SJCRH30 (cell line): Measurements from ENCODE around the gene DNAAF5. TPM values are rescaled to one million over a fixed set of nuclear protein-coding genes. Genes with fewer than 3 reads are reported as not detected.
"Not testable (repeated sequence)": the region's sequence is repeated elsewhere in the genome, so short reads cannot be mapped to it uniquely, and the experiment has no call there.

Experiments
- DNase-seq, 2 experiments: peaks; one replicate each; pipeline ENCODE4 v3.0.0-alpha.2; 2015 to 2020
- H3K27ac ChIP-seq: fragments of 250-450 bp; sonication (Bioruptor Pico); 2 replicates; pipeline ENCODE4 v1.5.1; 2020; ENCODE audit warnings: mild to moderate bottlenecking, moderate library complexity
- H3K27me3 ChIP-seq: fragments of 250-450 bp; sonication (Bioruptor Pico); 2 replicates; pipeline ENCODE4 v1.5.1; 2020; ENCODE audit warnings: mild to moderate bottlenecking, moderate library complexity
- H3K36me3 ChIP-seq: fragments of 250-450 bp; sonication (Bioruptor Pico); 2 replicates; pipeline ENCODE4 v1.5.1; 2020; ENCODE audit warnings: mild to moderate bottlenecking, moderate library complexity
- H3K4me1 ChIP-seq: fragments of 250-450 bp; sonication (Bioruptor Pico); 2 replicates; pipeline ENCODE4 v1.5.1; 2020; ENCODE audit warnings: mild to moderate bottlenecking, moderate library complexity
- H3K4me3 ChIP-seq: fragments of 250-450 bp; sonication (Bioruptor Pico); 2 replicates; pipeline ENCODE4 v1.5.1; 2020; ENCODE audit warnings: mild to moderate bottlenecking, moderate library complexity
- H3K9me3 ChIP-seq: fragments of 250-450 bp; sonication (Bioruptor Pico); replicated peaks from 2 replicates; pipeline ENCODE4 v1.5.1; 2020; ENCODE audit warnings: mild to moderate bottlenecking, moderate library complexity
- total RNA-seq: library from RNA; depleted of rRNA; stranded (reverse); fragments of >200 nt; shearing (Covaris generic); gene quantifications from 2 replicates; pipeline ENCODE4 v1.2.3, GENCODE V29; 2014

The DNAAF5 gene
- total RNA-seq, 1 experiment from 2014 or later = 18.4 TPM

DNA sequence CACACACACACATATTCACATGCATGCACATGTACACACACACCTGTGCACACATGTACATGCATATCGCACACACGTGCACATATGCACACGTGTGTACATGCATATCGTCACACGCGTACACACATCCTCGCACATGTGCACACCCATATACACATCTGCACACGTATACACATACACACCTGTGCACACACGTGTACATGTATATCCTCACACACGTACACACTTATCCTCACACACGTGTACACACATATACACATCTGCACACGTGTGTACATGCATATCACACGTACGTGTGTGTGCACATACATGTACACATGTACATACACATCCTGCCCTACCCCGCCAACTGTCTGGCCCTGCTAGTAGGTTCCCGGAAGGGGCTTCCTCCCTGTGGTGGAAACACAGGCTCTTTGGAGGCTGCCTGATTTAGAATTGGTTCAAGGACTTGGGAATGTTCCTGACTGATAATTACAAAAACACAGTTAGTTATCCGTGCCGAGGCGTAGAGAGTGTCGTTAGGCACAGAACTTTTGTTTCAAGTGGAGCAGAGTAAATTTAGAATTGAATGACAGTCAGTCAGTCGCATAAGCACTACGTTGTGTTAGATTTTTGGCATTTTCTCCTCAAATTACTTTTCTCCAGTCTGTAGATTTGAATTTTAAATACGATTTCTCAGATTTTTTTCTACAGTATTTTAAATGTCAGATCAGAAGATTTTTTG, 19.1 kb downstream of the DNAAF5 start:
- Histone ChIP-seq H3K9me3 (no peaks in the 10 kb centered on the region), H3K4me3 (no peak overlapping the region), H3K27me3 (no peaks in the 10 kb centered on the region), H3K36me3 (no peaks in the 10 kb centered on the region; the same call in 1 of the 2 replicates), H3K27ac (no peak overlapping the region), H3K4me1 (no peaks in the 10 kb centered on the region)
- no peak for DNase-seq

DNA sequence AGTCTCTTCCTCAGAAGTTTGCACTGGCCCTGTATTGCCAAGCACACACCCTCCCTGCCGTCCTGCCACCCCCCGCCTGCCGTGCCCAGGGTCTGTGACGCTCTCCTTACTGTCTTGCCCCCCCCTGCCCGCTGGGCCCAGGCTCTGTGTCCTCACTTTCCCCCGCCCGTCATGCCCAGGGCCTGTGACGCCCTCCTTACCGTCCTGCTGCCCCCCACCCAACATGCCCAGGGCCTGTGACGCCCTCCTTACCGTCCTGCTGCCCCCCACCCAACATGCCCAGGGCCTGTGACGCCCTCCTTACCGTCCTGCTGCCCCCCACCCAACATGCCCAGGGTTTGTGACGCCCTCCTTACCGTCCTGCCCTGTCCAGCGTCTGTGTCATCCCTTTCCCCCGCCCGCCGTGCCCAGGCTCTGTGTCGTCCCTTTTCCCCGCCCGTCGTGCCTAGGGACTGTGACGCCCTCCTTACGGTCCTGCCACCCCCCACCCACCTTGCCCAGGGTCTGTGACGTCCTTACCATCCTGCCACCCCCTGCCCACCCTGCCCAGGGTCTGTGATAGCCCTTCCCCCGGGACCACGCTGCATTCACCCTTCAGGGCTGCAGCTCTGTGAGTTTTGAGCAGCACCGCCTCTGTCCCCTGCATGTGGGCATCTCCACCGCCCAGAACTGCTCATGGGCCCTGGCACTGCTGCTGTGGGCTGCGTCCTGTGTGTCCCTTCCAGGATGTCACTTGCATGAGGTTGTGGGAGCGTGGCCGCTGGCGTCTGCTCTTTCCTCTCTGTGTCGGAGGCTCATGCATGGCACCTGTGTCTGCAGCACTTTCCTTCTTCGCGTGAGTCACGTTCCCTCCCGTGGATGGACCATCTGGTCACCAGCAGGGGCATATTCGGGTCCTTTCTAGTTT, 19.9 kb downstream of the DNAAF5 start:
- no peaks in the 10 kb centered on the region for H3K9me3 ChIP-seq

DNA sequence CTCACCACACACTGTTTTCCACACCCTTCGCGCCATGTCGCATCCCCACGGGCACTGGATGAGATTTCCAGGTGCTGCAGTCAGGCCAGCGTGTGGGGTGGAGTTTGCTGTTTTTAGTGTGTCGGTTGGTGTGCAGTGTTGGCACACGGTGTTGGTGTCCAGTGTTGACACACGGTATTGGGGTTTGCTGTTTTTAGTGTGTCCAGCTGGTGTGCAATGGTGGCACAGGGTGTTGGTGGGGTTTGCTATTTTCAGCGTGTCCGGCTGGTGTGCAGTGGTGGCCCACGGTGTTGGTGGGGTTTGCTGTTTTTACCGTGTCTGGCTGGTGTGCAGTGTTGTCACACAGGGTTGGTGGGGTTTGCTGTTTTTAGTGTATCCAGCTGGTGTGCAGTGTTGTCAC, 20.7 kb downstream of the DNAAF5 start:
- H3K36me3 ChIP-seq = no peaks in the 10 kb centered on the region; the same call in 1 of the 2 replicates
- H3K27me3 ChIP-seq = no peaks in the 10 kb centered on the region
- DNase-seq = no peak
- no peaks in the 10 kb centered on the region for H3K9me3 ChIP-seq
- no peaks in the 10 kb centered on the region for H3K4me1 ChIP-seq
- no peak overlapping the region for H3K27ac ChIP-seq
- H3K4me3 ChIP-seq = no peak overlapping the region

More for the DNA sequence above, 19.9 kb downstream of the DNAAF5 start:
- Histone ChIP-seq H3K36me3 (no peaks in the 10 kb centered on the region; the same call in 1 of the 2 replicates), H3K4me1 (no peaks in the 10 kb centered on the region), H3K27me3 (no peaks in the 10 kb centered on the region), H3K27ac (no peak overlapping the region), H3K4me3 (no peak overlapping the region)
- no peak for DNase-seq

DNA sequence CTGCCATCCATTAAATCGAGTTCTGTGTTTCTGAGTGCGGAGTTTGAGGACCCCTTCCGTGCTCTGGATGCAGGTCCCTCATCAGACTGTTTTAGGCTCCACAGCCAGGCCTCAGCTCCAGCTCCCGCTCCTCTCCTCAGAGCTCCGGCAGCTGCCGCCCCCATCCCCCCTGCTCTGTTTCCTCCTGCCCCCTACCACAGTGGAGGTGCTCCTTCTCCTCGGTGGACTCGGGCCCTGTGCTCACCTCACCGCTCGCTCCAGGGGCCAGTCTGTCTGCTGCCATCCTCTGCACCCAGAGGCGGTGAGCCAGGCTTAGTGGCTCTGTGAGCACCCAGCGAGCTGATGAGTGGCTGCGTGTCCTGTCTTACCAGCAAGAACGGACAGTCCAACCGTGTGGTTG, 21.9 kb downstream of the DNAAF5 start:
- Histone ChIP-seq H3K4me1 (no peaks in the 10 kb centered on the region), H3K9me3 (no peaks in the 10 kb centered on the region), H3K27ac (no peak overlapping the region), H3K27me3 (no peaks in the 10 kb centered on the region), H3K4me3 (no peak overlapping the region), H3K36me3 (no peaks in the 10 kb centered on the region; the same call in 1 of the 2 replicates)
- DNase-seq = no peak

DNA sequence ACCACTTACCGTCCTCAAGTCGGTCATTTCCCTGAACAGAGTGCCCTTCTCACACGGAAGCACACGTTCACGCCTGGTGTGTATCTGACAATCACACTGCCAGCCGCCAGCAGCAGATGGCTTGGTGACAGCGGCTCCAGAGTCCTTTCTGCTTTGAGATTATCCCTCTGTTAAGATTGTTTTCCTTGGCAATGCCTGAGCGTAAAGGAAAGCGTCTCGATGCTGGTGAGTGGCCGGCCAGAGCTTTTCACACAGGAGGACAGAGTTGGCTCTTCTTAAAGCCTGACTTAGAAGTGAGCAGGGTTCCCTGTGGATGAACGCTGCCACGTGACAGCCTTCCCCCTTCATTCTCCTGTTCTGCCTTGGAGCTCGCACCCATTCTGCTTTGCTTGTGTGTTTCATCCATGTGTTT, 22.6 kb downstream of the DNAAF5 start:
- Histone ChIP-seq H3K4me3 (no peak overlapping the region), H3K27ac (no peak overlapping the region), H3K4me1 (no peaks in the 10 kb centered on the region), H3K27me3 (no peaks in the 10 kb centered on the region), H3K9me3 (no peaks in the 10 kb centered on the region), H3K36me3 (no peaks in the 10 kb centered on the region; the same call in 1 of the 2 replicates)
- DNase-seq = no peak

DNA sequence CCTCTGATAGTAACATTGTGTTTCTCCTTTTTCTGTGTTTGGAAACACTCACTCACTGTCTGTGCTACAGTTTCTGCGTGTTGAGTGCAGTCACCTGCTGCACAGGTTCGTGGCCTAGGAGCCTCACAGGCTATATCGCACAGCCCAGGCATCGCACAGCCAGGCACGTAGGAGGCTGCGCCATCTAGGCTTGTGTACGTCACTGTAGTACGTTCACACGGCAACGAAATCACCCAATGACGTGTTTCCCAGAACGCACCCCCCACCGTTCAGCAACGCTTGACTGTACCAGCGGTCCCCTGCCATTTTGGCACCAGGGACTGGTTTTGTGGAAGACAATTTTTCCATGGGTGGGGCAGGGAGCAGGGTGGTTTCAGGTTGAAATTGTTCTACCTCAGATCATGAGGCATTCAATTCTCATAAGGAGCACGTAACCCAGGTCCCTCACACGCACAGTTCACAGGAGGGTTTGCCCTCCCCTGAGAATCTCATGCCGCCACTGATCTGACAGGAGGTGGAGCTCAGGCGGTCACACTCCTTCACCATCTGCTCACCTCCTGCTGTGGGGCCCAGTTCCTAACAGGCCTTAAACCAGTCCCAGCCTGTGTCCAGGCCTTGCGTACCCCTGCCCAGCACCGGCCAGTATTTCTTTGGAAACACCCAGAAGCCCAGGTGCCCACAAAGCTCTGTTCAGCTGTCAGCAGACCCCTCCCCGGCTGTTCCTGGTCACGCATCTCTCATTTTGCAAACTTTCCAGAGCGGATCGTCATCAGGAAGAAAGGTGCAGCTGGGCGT, 23.8 kb downstream of the DNAAF5 start:
- Histone ChIP-seq H3K4me3 (no peak overlapping the region), H3K9me3 (no peaks in the 10 kb centered on the region), H3K27ac (no peak overlapping the region), H3K4me1 (no peaks in the 10 kb centered on the region), H3K27me3 (no peaks in the 10 kb centered on the region), H3K36me3 (no peaks in the 10 kb centered on the region; the same call in 1 of the 2 replicates)
- DNase-seq = no peak

DNA sequence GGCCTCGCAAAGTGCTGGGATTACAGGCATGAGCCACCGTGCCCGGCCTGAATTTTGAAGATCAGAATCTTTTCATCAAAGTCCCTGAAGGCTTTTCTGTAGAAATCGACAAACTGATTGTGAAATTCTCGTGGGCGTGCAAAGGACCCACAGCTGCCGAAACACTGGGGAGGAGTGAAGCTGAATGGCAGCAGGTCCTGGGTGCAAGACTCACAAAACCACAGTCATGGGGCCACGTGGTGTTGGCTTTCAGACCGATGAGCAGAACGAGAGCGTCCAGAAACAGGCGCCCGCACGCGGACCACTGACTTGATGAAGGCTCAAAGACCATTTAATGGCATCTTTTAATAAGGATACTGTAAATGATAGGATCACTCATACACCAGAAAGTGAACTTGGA, 25.3 kb downstream of the DNAAF5 start:
- no peak overlapping the region for H3K27ac ChIP-seq
- H3K4me1 ChIP-seq = no peaks in the 10 kb centered on the region
- no peaks in the 10 kb centered on the region for H3K27me3 ChIP-seq
- no peaks in the 10 kb centered on the region for H3K9me3 ChIP-seq
- no peak for DNase-seq
- no peaks in the 10 kb centered on the region; the same call in 1 of the 2 replicates for H3K36me3 ChIP-seq
- H3K4me3 ChIP-seq = no peak overlapping the region

DNA sequence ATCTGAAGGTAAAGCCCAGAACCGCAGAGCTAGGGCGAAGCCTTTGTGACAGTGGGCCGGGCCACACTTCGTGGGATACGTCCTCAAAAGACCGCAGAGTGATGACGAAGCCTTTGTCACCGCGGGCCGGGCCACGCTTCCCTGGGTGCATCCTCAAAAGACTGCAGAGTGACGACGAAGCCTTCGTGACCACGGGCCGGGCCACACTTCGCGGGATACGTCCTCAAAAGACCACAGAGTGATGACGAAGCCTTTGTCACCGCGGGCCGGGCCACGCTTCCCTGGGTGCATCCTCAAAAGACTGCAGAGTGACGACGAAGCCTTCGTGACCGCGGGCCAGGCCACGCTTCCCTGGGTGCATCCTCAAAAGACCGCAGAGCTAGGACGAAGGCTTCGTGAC, 25.8 kb downstream of the DNAAF5 start:
- not testable (repeated sequence) for H3K4me1 ChIP-seq, H3K36me3 ChIP-seq, H3K27me3 ChIP-seq, DNase-seq, H3K9me3 ChIP-seq, H3K27ac ChIP-seq, H3K4me3 ChIP-seq

DNA sequence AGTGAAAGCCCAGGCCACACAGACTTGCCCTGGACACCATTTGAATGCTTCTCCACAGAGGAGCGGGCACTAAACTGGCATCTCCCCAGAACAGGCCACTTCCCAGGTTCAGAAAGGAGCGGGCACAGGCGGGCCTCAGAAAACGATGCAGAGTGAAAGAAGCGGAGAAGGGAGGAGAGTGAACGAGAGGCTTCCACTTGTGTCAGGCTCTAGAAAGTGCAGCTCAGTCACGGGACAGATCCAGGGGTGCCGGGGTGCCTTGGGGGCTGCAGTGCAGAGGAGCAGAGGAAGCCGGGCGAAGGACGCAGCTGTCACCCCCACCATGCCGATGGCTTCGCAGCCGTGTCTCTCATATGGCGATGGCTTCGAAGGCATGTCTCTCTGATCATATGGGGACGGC, 26.7 kb downstream of the DNAAF5 start:
- Histone ChIP-seq H3K27me3 (no peaks in the 10 kb centered on the region), H3K4me3 (no peak overlapping the region), H3K36me3 (no peaks in the 10 kb centered on the region; the same call in 1 of the 2 replicates), H3K27ac (no peak overlapping the region), H3K9me3 (no peaks in the 10 kb centered on the region), H3K4me1 (no peaks in the 10 kb centered on the region)
- no peak for DNase-seq

DNA sequence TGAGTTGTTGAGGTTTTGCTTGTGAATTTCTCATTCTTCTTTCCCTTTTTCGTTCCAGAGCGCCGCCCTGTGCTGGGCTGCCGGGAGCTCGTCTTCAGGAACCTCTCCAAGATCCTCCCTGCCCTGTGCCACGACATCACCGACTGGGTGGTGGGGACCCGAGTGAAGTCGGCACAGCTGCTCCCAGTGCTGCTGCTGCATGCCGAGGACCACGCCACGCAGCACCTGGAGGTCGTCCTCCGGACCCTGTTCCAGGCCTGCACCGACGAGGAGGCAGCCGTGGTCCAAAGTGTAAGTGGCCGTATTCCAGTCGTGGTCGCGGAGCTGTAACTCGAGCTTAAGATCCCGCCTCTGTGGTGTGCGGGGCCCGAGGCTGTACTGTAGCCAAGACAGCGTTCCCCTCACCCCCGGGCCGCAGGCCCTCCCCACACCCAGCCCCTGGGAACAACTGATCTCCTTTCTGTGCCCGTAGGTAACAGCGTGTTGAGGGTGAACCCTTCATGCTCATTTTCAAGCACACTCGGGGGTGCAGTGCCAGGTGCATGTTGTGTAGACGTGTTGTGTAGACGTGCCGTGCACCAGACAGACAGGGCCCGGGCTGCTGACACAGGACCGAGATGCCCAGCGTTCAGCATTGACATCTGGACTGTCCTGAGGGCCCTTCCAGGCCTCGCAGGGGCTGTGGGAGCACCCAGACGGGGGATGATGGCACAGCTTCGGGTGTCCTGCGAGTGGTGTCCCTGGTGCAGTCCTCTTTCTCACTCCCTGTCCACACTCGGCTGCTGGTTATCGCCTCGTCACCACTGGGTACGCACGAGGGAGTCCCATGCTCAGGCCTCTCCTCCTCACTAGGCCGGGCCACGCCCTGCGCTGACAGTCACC, 28.3 kb downstream of the DNAAF5 start:
- no peaks in the 10 kb centered on the region for H3K9me3 ChIP-seq
- H3K27ac ChIP-seq = no peak overlapping the region
- DNase-seq = no peak
- no peaks in the 10 kb centered on the region; the same call in 1 of the 2 replicates for H3K36me3 ChIP-seq
- no peaks in the 10 kb centered on the region for H3K27me3 ChIP-seq
- no peak overlapping the region for H3K4me3 ChIP-seq
- no peaks in the 10 kb centered on the region for H3K4me1 ChIP-seq

DNA sequence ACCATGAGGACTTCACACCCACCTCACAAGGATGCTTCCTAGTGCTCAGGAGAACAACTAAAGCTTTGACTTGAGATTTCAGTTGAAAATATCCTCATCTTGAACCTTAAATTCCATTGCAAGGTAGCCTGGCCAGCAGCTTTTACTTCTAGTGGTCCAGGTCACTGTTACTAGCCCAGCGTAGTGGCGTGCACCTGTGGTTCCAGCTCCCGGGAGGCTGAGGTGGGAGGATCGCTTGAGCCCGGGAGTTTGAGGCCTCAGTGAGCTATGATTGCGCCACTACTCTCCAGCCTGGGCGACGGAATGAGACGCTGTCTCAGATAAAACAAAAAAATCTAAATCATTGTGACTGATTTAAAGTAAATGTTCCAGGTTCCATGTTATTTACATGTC, 28.9 kb downstream of the DNAAF5 start:
- no peak overlapping the region for H3K4me3 ChIP-seq
- no peaks in the 10 kb centered on the region for H3K4me1 ChIP-seq
- no peak overlapping the region for H3K27ac ChIP-seq
- H3K36me3 ChIP-seq = no peaks in the 10 kb centered on the region; the same call in 1 of the 2 replicates
- no peak for DNase-seq
- H3K9me3 ChIP-seq = no peaks in the 10 kb centered on the region
- H3K27me3 ChIP-seq = no peaks in the 10 kb centered on the region

DNA sequence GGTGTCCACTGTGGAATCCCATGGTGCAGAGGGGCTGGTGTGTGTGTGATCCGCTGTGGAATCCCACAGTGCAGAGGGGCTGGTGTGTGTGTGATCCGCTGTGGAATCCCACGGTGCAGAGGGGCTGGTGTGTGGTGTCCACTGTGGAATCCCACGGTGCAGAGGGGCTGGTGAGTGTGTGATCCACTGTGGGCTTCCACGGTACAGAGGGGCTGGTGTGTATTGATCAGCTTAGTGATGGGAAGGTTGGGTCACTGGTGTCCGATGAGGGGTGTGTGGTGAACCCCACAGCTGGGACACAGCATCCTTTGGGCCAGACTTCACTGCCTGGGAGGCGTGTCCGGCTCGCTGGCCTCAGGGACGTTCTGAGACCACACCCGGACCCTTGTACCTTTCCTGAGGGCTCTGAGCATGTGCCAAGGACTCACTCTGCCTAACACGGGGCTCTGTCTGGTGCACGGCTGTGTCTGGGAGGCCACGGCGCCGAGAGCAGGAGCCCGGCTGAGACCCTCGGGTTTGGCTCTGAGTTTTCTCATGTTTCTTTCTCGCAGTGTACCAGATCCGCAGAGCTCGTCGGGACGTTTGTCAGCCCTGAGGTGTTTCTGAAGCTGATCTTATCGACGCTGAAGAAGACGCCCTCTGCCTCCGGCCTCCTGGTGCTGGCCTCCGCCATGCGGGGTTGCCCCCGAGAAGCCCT, 29.9 kb downstream of the DNAAF5 start:
- no peaks in the 10 kb centered on the region for H3K36me3 ChIP-seq
- H3K4me3 ChIP-seq = no peak overlapping the region
- H3K27ac ChIP-seq = no peak overlapping the region
- no peak for DNase-seq
- no peaks in the 10 kb centered on the region for H3K4me1 ChIP-seq
- H3K27me3 ChIP-seq = no peaks in the 10 kb centered on the region
- no peaks in the 10 kb centered on the region for H3K9me3 ChIP-seq

DNA sequence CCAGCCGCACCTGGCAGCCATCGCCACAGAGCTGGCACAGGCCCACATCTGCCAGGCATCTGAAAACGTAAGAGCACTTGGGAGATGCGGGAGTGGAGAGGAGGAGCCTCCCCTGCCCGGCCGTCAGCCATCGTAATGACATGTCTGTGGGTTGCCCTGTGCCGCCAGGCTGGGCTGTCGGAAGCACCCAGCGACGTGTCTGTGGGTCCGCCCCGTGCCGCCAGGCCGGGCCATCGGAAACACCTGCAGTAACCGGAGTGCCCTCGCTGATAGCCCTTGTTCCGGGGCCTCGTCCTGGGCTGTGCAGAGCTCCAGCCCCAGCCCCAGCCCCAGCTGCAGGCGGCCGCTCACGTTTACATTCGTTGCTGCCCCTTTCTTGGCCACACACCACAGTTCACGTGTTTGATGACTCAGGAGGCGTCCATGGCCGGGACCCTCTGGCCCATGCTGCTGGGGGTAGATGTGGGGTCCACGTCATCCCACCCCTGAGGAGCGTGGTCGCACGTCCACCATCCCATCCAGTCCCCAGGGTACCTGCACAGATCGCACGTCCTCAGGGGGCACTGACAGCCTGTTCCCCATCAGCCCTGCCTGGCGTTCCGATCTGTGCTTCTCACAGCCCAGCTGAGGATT, 30.5 kb downstream of the DNAAF5 start:
- H3K27ac ChIP-seq = no peak overlapping the region
- no peak for DNase-seq
- H3K4me1 ChIP-seq = no peaks in the 10 kb centered on the region
- no peaks in the 10 kb centered on the region for H3K9me3 ChIP-seq
- no peak overlapping the region for H3K4me3 ChIP-seq
- no peaks in the 10 kb centered on the region for H3K36me3 ChIP-seq
- no peaks in the 10 kb centered on the region for H3K27me3 ChIP-seq
